NOMO-1 treated with DMSO at 0.1 percent for 48 hours (cell line): ENCODE measurements around the gene PDYN.

Source experiments
- DNase-seq: peaks from one replicate; lab custom pipeline; 2025; ENCODE audit not compliant: unreplicated experiment; lab: John Stamatoyannopoulos, UW

PDYN gene

GRCh38 chr20:1952737-1953530 lies 40.9 kb downstream of the PDYN start:
- DNase-seq, result no peak

GRCh38 chr20:1951436-1952115 lies 42.3 kb downstream of the PDYN start:
- DNase-seq, result peak; percentile 39

- no peak for DNase-seq
These were observed 43.0 kb downstream of the PDYN start for GRCh38 chr20:1950836-1951235.

- no peak for DNase-seq
These were observed 44.3 kb downstream of the PDYN start for GRCh38 chr20:1949347-1950100.

GRCh38 chr20:1947535-1947846 lies 46.4 kb downstream of the PDYN start:
- DNase-seq, result no peak

GRCh38 chr20:1946762-1947534 lies 46.9 kb downstream of the PDYN start:
- no peak for DNase-seq

GRCh38 chr20:1946442-1946761 lies 47.5 kb downstream of the PDYN start:
- DNase-seq, result peak; percentile 78

GRCh38 chr20:1945660-1946059 lies 48.2 kb downstream of the PDYN start:
- DNase-seq, result peak; percentile 80

GRCh38 chr20:1945134-1945618 lies 48.7 kb downstream of the PDYN start:
- peak; percentile 98 for DNase-seq

- no peak for DNase-seq
These were observed 49.3 kb downstream of the PDYN start for GRCh38 chr20:1944345-1945091.

GRCh38 chr20:1943275-1944002 lies 50.4 kb downstream of the PDYN start:
- DNase-seq, result peak; percentile 43

- no peak for DNase-seq
These were observed 51.2 kb downstream of the PDYN start for GRCh38 chr20:1942486-1943274.

GRCh38 chr20:1942061-1942460 lies 51.8 kb downstream of the PDYN start:
- no peak for DNase-seq

- no peak for DNase-seq
These were observed 52.6 kb downstream of the PDYN start for GRCh38 chr20:1941226-1941625.

GRCh38 chr20:1940581-1940980 lies 53.3 kb downstream of the PDYN start:
- DNase-seq, result no peak

- no peak for DNase-seq
These were observed 54.6 kb downstream of the PDYN start for GRCh38 chr20:1939270-1939595.

GRCh38 chr20:1938464-1939269 lies 55.2 kb downstream of the PDYN start:
- DNase-seq, result no peak

GRCh38 chr20:1937316-1937976 lies 56.4 kb downstream of the PDYN start:
- DNase-seq, result no peak
